DOHH2 (cell line): Measurements from ENCODE around the gene CASZ1.

ENCODE experiments used
- CTCF ChIP-seq: fragments of 200-600 bp; sonication (generic); IDR thresholded peaks from one replicate; pipeline ENCODE4 v1.5.1; 2014; ENCODE audit warnings: antibody characterized with exemption, mild to moderate bottlenecking, low read depth, low read length; ENCODE audit not compliant: poor library complexity, severe bottlenecking
- EZH2phosphoT487 ChIP-seq: fragments of 200-600 bp; sonication (generic); IDR thresholded peaks from 2 replicates; pipeline ENCODE4 v1.6.1; 2017; ENCODE audit warnings: borderline replicate concordance, mild to moderate bottlenecking, antibody characterized with exemption, low read length, moderate library complexity, mixed read lengths

- no peak for TF ChIP-seq CTCF
- no peak for TF ChIP-seq EZH2phosphoT487
Measured at GRCh38 chr1:10721381-10722321, 74.8 kb downstream of the CASZ1 start.
